ENCODE results near the gene ZNF689. TPM values are rescaled to one million over a fixed set of nuclear protein-coding genes. Genes with fewer than 3 reads are reported as not detected.
A peak's percentile ranks its signal among the peaks of the same experiment; 100 is the strongest.

ZNF689 gene
- total RNA-seq, 1 donor: 8.1 TPM

DNA sequence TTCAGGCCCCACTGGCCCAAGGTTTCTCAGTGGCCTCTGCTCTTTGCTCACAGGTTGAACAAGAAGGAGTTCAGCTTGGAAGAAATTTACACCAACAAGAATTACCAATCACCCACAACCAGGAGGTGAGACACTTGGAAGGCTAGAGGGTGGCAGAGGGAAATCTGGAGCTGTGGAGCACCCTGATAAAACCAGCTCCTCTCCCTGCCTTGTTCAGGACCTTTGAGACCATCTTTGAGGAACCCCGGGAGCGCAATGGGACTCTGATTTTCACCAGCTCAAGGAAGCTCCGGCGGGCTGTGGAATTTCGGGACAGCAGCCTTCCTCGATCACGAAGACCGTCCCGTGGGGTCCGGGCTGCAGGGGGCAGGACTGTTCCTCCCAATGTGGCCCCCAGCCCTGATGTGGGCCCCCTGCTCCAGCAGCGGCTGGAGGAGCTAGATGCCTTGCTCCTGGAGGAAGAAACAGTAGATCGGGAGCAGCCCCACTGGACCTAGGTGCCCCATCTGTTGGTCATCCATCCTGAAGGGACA is 45.7 kb upstream of the ZNF689 start:
- TF ChIP-seq, protein P1, sequence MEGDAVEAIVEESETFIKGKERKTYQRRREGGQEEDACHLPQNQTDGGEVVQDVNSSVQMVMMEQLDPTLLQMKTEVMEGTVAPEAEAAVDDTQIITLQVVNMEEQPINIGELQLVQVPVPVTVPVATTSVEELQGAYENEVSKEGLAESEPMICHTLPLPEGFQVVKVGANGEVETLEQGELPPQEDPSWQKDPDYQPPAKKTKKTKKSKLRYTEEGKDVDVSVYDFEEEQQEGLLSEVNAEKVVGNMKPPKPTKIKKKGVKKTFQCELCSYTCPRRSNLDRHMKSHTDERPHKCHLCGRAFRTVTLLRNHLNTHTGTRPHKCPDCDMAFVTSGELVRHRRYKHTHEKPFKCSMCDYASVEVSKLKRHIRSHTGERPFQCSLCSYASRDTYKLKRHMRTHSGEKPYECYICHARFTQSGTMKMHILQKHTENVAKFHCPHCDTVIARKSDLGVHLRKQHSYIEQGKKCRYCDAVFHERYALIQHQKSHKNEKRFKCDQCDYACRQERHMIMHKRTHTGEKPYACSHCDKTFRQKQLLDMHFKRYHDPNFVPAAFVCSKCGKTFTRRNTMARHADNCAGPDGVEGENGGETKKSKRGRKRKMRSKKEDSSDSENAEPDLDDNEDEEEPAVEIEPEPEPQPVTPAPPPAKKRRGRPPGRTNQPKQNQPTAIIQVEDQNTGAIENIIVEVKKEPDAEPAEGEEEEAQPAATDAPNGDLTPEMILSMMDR (IDR thresholded peaks at IDR 0.05; ENCODE audit: insufficient read depth, low read length): no peak
- no peak overlapping the region for H3K4me3 ChIP-seq (ENCODE audit: low read depth, low read length)
- DNase-seq (ENCODE audit: low read depth): no peak

DNA sequence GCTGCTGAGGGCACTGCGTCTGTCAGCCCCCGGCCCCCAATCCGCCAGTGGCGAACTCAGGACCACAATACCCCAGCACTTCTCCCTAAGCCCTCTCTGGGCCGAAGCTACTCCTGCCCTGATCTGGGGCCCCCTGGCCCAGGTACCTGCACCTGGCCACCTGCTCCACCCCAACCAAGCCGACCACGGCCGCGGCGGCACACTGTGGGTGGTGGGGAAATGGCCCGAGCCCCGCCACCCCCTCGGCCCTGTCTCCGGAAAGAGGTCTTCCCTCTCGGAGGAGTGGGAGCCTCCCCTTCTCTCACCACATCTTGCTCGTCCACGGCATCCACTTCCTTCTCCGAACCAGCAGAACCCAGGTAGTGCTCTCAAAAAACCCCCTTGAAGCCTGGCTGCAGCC is 44.7 kb upstream of the ZNF689 start:
- no peak for DNase-seq (ENCODE audit: low read depth)
- no peak overlapping the region for H3K4me3 ChIP-seq (ENCODE audit: low read depth, low read length)
- TF ChIP-seq, protein P1 (IDR thresholded peaks at IDR 0.05; ENCODE audit: insufficient read depth, low read length): no peak

DNA sequence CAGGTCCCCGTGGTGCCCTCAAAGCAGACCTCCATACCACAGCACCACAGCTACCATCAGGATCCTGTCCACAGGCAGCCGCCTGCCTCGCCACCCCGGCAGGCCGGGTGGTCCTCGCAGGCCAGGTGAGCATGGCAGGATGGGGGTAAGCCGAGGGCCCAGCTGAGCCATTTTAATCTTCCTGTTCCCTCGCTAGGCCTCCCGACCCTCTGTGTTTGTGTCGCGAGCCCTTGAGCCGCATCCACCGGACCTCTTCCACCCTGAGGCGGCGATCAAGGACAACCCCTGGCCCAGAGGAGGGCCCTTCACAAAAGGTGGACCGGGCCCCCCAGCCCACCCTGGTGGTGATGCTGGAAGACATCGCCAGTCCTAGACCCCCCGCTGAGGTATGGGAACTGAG is 42.5 kb upstream of the ZNF689 start:
- peak overlapping the region; percentile 25 for H3K4me3 ChIP-seq (ENCODE audit: low read depth, low read length)
- TF ChIP-seq, protein P1 (IDR thresholded peaks at IDR 0.05; ENCODE audit: insufficient read depth, low read length): no peak
- no peak for DNase-seq (ENCODE audit: low read depth)

DNA sequence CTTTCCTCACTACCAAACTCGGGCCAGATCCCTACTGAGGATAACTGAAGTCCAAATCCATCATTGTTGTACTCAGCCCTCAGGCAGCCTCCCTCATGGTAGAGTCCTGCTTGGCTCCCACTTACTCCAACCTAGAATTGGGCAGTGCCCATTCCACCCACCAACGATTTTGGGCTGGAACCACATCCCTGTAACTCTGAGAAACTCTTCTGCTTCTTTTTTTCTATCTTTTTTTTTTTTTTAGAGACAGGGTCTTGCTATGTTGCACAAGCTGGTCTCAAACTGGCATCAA is 41.8 kb upstream of the ZNF689 start:
- no peak for DNase-seq (ENCODE audit: low read depth)
- peak overlapping the region; percentile 92 for H3K4me3 ChIP-seq (ENCODE audit: low read depth, low read length)
- TF ChIP-seq, protein P1 (IDR thresholded peaks at IDR 0.05; ENCODE audit: insufficient read depth, low read length): no peak

DNA sequence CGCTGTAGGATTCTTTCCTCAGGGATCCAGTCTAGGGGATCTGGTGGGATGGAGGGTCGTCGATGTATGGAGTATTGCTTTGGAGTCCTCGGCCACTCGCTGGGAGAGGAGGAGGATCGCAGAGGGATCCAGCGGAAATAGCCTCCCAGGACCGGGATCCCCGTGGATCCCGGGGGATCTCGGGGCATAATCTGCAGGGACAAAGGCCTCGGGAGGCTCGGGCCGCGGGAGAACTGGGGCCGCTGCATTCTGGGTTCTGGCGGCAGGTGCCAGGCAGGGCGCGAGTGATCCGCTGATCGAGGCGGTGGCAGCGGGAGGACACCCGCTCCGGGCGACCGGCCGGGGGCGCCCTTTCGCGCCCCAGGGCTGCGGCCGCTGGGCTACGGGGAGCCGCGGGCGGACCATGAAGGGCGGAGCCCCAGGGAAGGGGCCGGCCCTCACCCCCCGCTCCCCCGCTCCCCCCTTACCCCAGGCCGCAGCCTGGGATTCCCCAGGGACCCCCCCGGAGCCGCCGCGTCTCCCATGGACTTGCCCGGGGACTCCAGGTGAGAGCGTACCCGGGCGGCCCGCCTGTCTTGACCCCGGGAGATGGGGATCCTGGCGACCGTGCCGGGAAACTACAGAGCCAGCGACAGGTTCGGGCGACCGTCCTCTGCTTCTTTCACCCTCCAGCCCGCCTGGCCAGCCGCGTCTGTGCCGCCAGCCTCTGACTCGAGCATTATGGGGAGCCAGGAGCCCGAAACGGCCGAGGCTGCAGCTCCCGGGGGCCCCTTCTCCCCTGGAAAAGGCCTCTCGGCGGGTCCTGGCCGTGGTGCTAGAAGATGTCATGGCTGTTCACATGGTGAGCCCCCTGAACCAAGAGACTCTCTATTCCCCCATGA is 41.2 kb upstream of the ZNF689 start:
- TF ChIP-seq, protein P1 (IDR thresholded peaks at IDR 0.05; ENCODE audit: insufficient read depth, low read length): peak; percentile 55
- peak overlapping the region; percentile 92 for H3K4me3 ChIP-seq (ENCODE audit: low read depth, low read length)
- peak; percentile 56 for DNase-seq (ENCODE audit: low read depth)

DNA sequence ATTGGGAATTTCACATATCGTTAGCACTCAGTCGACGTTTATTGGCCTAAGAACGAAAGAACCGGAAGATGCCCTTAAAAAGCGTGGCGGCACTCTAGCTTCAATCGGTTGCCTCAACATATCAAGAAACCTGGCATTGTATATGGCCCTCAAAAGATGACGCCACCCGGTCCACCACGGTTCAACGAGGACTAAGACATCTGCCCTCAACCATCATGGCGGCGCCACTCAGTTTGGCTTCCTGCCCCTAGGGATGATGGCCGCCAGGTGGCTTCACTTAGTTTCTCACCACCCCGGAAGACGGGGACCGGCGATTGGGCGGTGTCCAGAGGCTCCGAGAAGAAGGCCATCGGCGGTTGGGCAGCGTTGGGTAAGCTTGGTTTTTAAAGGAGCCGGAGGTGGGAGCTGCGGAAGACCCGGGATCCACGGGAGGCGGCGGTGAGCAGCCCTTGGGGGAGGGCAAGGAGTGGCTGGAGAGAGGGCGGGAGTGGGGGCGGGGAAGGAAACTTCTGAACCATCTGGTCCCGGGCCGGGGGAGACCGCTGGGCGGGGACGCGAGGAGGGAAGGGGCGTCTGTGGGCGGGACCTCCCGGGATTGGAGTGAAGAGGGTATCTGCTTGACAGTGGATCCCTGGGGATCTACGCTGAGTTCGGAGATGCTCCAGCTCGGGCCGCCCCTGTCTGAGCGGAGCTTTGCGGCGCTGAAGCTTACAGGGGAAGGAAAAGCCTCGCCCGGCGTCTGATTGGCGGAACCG is 40.4 kb upstream of the ZNF689 start, which contains the start of gene PRR14:
Gene PRR14 (plus strand): TSS at position 592 of the 755 bp plus-strand sequence. CDS start 686 bp downstream, outside the sequence.
- peak; percentile 100 for DNase-seq (ENCODE audit: low read depth)
- TF ChIP-seq, protein P1 (IDR thresholded peaks at IDR 0.05; ENCODE audit: insufficient read depth, low read length): peak; percentile 28
- H3K4me3 ChIP-seq (ENCODE audit: low read depth, low read length): peak within 1 kb of the TSS; percentile 92

All from fibroblast of the aortic adventitia (primary cell).